Caco-2 (cell line): ENCODE measurements around the gene TSR3. TPM values are rescaled to one million over a fixed set of nuclear protein-coding genes. Genes with fewer than 3 reads are reported as not detected.

Source experiments
- BruUV-seq: library from RNA; stranded (reverse); fragments of 400-500 nt; replicated peaks from 2 replicates; lab custom pipeline; 2021; lab: Mats Ljungman, UMichigan
- CTCF ChIA-PET: fragments of 300-600 bp; sonication (Branson Sonifier 250); formaldehyde crosslinking; loops from one replicate; lab custom pipeline; 2022; ENCODE audit warnings: antibody characterized with exemption; lab: Charles Lee
- POLR2A ChIA-PET: fragments of 300-600 bp; sonication (Branson Sonifier 250); formaldehyde crosslinking; loops from one replicate; lab custom pipeline; 2022; ENCODE audit warnings: antibody characterized with exemption; lab: Charles Lee
- DNase-seq, 2 experiments: peaks; one replicate each; pipeline versions ENCODE4 v3.0.0 to v3.0.0-alpha.2; 2020 to 2022
- H3K27me3 ChIP-seq: replicated peaks from 2 replicates; pipeline ENCODE4 v1.6.0; 2011; ENCODE audit warnings: low read length; ENCODE audit not compliant: control insufficient read depth, insufficient read depth
- H3K36me3 ChIP-seq: 2 replicates; pipeline ENCODE4 v1.5.1; 2011; ENCODE audit warnings: low read length; ENCODE audit not compliant: control insufficient read depth, insufficient read depth
- H3K4me1 ChIP-seq: fragments of 250-450 bp; sonication (Bioruptor Pico); 2 replicates; pipeline ENCODE4 v1.5.1; 2020; ENCODE audit warnings: mild to moderate bottlenecking
- H3K4me3 ChIP-seq: 2 replicates; pipeline ENCODE4 v1.5.1; 2011; ENCODE audit warnings: low read depth, mild to moderate bottlenecking, control low read depth, low read length
- H3K9me3 ChIP-seq: fragments of 250-450 bp; sonication (Bioruptor Pico); 2 replicates; pipeline ENCODE4 v1.5.1; 2020; ENCODE audit warnings: mild to moderate bottlenecking, moderate library complexity
- H3K27ac Mint-ChIP-seq: one replicate; pipeline ENCODE4 v1.8.0; 2022; ENCODE audit warnings: mixed read lengths; ENCODE audit not compliant: unreplicated experiment
- H3K27me3 Mint-ChIP-seq: one replicate; pipeline ENCODE4 v1.8.0; 2022; ENCODE audit warnings: mixed read lengths; ENCODE audit not compliant: insufficient read depth, unreplicated experiment
- H3K36me3 Mint-ChIP-seq: one replicate; pipeline ENCODE4 v1.8.0; 2022; ENCODE audit warnings: mild to moderate bottlenecking, mixed read lengths; ENCODE audit not compliant: insufficient read depth, unreplicated experiment
- H3K4me1 Mint-ChIP-seq: one replicate; pipeline ENCODE4 v1.8.0; 2022; ENCODE audit warnings: low read depth, mixed read lengths; ENCODE audit not compliant: unreplicated experiment
- H3K4me3 Mint-ChIP-seq: one replicate; pipeline ENCODE4 v1.8.0; 2022; ENCODE audit warnings: mild to moderate bottlenecking, moderate library complexity, mixed read lengths; ENCODE audit not compliant: unreplicated experiment
- H3K9me3 Mint-ChIP-seq: one replicate; pipeline ENCODE4 v1.8.0; 2022; ENCODE audit warnings: mixed read lengths; ENCODE audit not compliant: unreplicated experiment
- intact Hi-C: fragments of 100-400 bp; cut with micrococcal nuclease; formaldehyde crosslinking; loops from one replicate; pipeline ENCODE4 v1.10.0; 2022; ENCODE audit not compliant: unreplicated experiment
- total RNA-seq: library from RNA; stranded (reverse); gene quantifications from 2 replicates; pipeline ENCODE4 v1.2.3, GENCODE V29; 2022
- TF ChIP-seq, protein P1 (sequence below), 2 experiments: fragments of 200-600 bp in 1 of 2; IDR thresholded peaks; 1 replicate in 1 of 2; 2 replicates in 1 of 2; pipeline versions ENCODE4 v1.5.1 to v1.8.0; 2011 to 2022; ENCODE audit warnings: antibody characterized with exemption in 1 of 2, control low read depth in 1 of 2, inconsistent platforms in 1 of 2, low read depth in 1 of 2, low read length in 1 of 2, mild to moderate bottlenecking in 1 of 2, moderate library complexity in 1 of 2; ENCODE audit not compliant: insufficient read depth in 1 of 2, severe bottlenecking in 1 of 2, unreplicated experiment in 1 of 2

TSR3 gene
- total RNA-seq, 1 experiment from 2014 or later = 48.6 TPM

- no peaks in the 10 kb centered on the region for H3K9me3 ChIP-seq
- intact Hi-C loops = no loop called here
- H3K4me3 Mint-ChIP-seq = no peak overlapping the region
- BruUV-seq = no TSS peak
- no peak overlapping the region for H3K27ac Mint-ChIP-seq
- no peak overlapping the region for H3K4me3 ChIP-seq
- POLR2A ChIA-PET = no interaction called here
- peaks cover 56% of the 10 kb centered on the region for H3K36me3 Mint-ChIP-seq
- no peaks in the 10 kb centered on the region for H3K27me3 ChIP-seq
- H3K4me1 Mint-ChIP-seq = no peaks in the 10 kb centered on the region
- CTCF ChIA-PET = interaction anchor here (1.7 kb wide), 1 partner anchor 31 kb away, joined by 8 read pairs; no protein-coding TSS in a partner anchor
- H3K4me1 ChIP-seq = peaks cover 5% of the 10 kb centered on the region; the same call in 1 of the 2 replicates
- DNase-seq = no peak
- H3K27me3 Mint-ChIP-seq = no peaks in the 10 kb centered on the region
- no peaks in the 10 kb centered on the region for H3K9me3 Mint-ChIP-seq
- peaks cover 2% of the 10 kb centered on the region for H3K36me3 ChIP-seq
- TF ChIP-seq, protein P1, sequence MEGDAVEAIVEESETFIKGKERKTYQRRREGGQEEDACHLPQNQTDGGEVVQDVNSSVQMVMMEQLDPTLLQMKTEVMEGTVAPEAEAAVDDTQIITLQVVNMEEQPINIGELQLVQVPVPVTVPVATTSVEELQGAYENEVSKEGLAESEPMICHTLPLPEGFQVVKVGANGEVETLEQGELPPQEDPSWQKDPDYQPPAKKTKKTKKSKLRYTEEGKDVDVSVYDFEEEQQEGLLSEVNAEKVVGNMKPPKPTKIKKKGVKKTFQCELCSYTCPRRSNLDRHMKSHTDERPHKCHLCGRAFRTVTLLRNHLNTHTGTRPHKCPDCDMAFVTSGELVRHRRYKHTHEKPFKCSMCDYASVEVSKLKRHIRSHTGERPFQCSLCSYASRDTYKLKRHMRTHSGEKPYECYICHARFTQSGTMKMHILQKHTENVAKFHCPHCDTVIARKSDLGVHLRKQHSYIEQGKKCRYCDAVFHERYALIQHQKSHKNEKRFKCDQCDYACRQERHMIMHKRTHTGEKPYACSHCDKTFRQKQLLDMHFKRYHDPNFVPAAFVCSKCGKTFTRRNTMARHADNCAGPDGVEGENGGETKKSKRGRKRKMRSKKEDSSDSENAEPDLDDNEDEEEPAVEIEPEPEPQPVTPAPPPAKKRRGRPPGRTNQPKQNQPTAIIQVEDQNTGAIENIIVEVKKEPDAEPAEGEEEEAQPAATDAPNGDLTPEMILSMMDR (IDR thresholded peaks at IDR 0.05; ENCODE audit: insufficient read depth in 1 of 2, low read depth in 1 of 2, low read length in 1 of 2, severe bottlenecking in 1 of 2, unreplicated experiment in 1 of 2) = no peak
Observed at GRCh38 chr16:1312467-1312816, 39.2 kb downstream of the TSR3 start.

DNA sequence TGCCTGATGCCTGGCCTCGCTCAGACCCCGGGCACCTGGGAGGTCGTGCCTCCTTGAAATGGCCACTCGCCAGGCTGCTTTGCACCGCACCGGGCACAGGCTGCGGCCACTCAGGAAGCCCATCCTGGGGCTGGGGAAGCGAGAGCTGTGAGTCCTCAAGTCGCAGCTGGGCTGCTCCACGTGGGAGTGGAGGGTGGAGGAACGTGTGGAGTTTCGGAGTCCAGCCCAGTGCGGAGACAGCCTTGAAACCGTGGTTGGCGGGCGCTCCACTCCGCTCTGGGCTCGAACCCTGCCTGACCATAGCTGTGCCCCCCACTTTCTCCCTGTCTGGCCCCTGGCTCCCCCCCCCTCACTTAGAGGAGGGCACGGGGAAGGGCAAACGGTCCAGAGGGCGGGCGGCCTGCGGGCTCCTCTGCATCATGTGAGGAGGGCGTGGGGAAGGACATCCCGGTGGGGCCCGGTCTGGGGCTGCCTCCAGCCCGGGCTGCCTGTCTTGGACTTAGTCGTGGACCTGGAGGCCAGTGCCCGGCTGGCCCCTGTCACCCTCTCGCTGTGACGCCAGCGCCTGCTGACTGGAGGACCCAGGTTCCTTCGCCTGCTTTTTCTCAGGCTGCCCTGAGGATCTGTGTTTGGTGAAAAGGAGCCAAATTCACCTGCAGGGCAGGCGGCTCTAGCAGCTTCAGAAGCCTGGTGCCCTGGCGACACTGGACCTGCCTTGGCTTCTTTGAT lies 39.8 kb downstream of the TSR3 start:
- Mint-ChIP-seq H3K27me3 (no peaks in the 10 kb centered on the region), H3K36me3 (peaks cover 51% of the 10 kb centered on the region), H3K9me3 (no peaks in the 10 kb centered on the region), H3K4me1 (no peaks in the 10 kb centered on the region), H3K4me3 (peak overlapping the region; percentile 100), H3K27ac (no peak overlapping the region)
- TF ChIP-seq, protein P1 (IDR thresholded peaks at IDR 0.05; ENCODE audit: insufficient read depth in 1 of 2, low read depth in 1 of 2, low read length in 1 of 2, severe bottlenecking in 1 of 2, unreplicated experiment in 1 of 2) = no peak
- no TSS peak for BruUV-seq
- no peaks in the 10 kb centered on the region for H3K27me3 ChIP-seq
- CTCF ChIA-PET = interaction anchor here (1.7 kb wide), 1 partner anchor 31 kb away, joined by 8 read pairs; no protein-coding TSS in a partner anchor
- intact Hi-C loops = no loop called here
- no peak overlapping the region for H3K4me3 ChIP-seq
- DNase-seq = no peak
- POLR2A ChIA-PET = no interaction called here
- peaks cover 2% of the 10 kb centered on the region for H3K36me3 ChIP-seq
- H3K4me1 ChIP-seq = peaks cover 5% of the 10 kb centered on the region; the same call in 1 of the 2 replicates
- H3K9me3 ChIP-seq = no peaks in the 10 kb centered on the region

DNA sequence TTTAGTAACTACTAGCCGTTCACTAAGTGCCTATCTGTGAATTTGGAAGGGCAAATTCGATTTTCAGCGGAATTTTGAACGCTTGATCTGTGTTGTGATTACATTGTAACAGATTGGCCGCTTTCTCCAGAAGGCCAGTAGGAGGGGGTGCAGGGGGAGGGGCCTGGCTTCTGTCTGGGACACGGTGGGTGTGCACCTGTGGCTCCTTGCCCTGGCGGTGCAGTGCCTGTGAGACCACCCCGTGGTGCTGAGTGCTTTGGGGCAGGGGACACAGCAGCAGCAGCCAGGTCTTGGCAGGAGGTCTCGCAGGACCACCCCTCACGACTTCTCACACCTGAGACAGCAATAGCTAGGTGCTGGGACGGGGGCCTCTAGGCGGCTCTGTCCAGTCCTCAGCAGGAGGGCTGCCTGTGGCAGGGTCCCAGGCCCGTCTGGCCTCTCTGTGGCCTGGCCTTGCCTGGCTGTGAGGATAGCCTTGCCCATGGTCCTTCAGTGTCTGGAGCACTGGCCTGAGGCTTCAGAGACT lies 40.4 kb downstream of the TSR3 start:
- DNase-seq = no peak
- peaks cover 45% of the 10 kb centered on the region for H3K36me3 Mint-ChIP-seq
- ChIA-PET POLR2A (no interaction called here), CTCF (interaction anchor here (1.7 kb wide), 1 partner anchor 32 kb away, joined by 8 read pairs; no protein-coding TSS in a partner anchor)
- no peak overlapping the region for H3K27ac Mint-ChIP-seq
- peaks cover 5% of the 10 kb centered on the region; the same call in 1 of the 2 replicates for H3K4me1 ChIP-seq
- TF ChIP-seq, protein P1 (IDR thresholded peaks at IDR 0.05; ENCODE audit: insufficient read depth in 1 of 2, low read depth in 1 of 2, low read length in 1 of 2, severe bottlenecking in 1 of 2, unreplicated experiment in 1 of 2) = no peak
- BruUV-seq = no TSS peak
- no peaks in the 10 kb centered on the region; the same call in none of the 2 replicates for H3K36me3 ChIP-seq
- intact Hi-C loops = no loop called here
- H3K9me3 Mint-ChIP-seq = no peaks in the 10 kb centered on the region
- no peaks in the 10 kb centered on the region for H3K27me3 ChIP-seq
- H3K4me3 Mint-ChIP-seq = peak overlapping the region; percentile 100
- H3K4me3 ChIP-seq = peak overlapping the region; percentile 64
- no peaks in the 10 kb centered on the region for H3K4me1 Mint-ChIP-seq
- no peaks in the 10 kb centered on the region for H3K9me3 ChIP-seq
- H3K27me3 Mint-ChIP-seq = no peaks in the 10 kb centered on the region
